MM.1S (cell line): ENCODE measurements around the gene TMEM176B.

Source experiments
- DNase-seq: peaks from one replicate; pipeline ENCODE4 v3.0.0-alpha.2; 2015
- H2AFZ ChIP-seq: fragments of 300-600 bp; sonication (generic); 2 replicates; pipeline ENCODE4 v1.6.0; 2016; ENCODE audit warnings: antibody characterized with exemption, low read length
- H3F3A ChIP-seq: fragments of 300-600 bp; sonication (generic); 2 replicates; pipeline ENCODE4 v1.6.1; 2016; ENCODE audit warnings: mild to moderate bottlenecking, antibody characterized with exemption, low read length, moderate library complexity, mixed read lengths; ENCODE audit not compliant: insufficient read depth
- H3K27ac ChIP-seq: fragments of 300-600 bp; sonication (generic); 2 replicates; pipeline ENCODE4 v1.5.1; 2016; ENCODE audit warnings: mild to moderate bottlenecking, low read length
- H3K27me3 ChIP-seq: fragments of 300-600 bp; sonication (generic); replicated peaks from 2 replicates; pipeline ENCODE4 v1.6.0; 2016; ENCODE audit warnings: low read length; ENCODE audit not compliant: insufficient read depth
- H3K36me3 ChIP-seq: fragments of 300-600 bp; sonication (generic); replicated peaks from 2 replicates; pipeline ENCODE4 v1.6.1; 2016; ENCODE audit warnings: mild to moderate bottlenecking, low read length, mixed read lengths; ENCODE audit not compliant: insufficient read depth
- H3K4me1 ChIP-seq: fragments of 300-600 bp; sonication (generic); 2 replicates; pipeline ENCODE4 v1.6.1; 2016; ENCODE audit warnings: low read length, mixed read lengths
- H3K4me2 ChIP-seq: fragments of 300-600 bp; sonication (generic); 2 replicates; pipeline ENCODE4 v1.6.0; 2016; ENCODE audit warnings: low read depth, low read length
- H3K4me3 ChIP-seq: fragments of 300-600 bp; sonication (generic); 2 replicates; pipeline ENCODE4 v1.5.1; 2016; ENCODE audit warnings: low read length, mixed read lengths
- H3K79me2 ChIP-seq: fragments of 300-600 bp; sonication (generic); 2 replicates; pipeline ENCODE4 v1.6.1; 2016; ENCODE audit warnings: mixed run types, low read length, mixed read lengths
- H3K9ac ChIP-seq: fragments of 300-600 bp; sonication (generic); 2 replicates; pipeline ENCODE4 v1.6.1; 2016; ENCODE audit warnings: low read length, mixed read lengths
- H3K9me2 ChIP-seq: fragments of 300-600 bp; sonication (generic); replicated peaks from 2 replicates; pipeline ENCODE4 v1.6.1; 2016; ENCODE audit warnings: mild to moderate bottlenecking, low read length, mixed read lengths; ENCODE audit not compliant: insufficient read depth
- H3K9me3 ChIP-seq: fragments of 300-600 bp; sonication (generic); replicated peaks from 2 replicates; pipeline ENCODE4 v1.6.1; 2016; ENCODE audit warnings: mild to moderate bottlenecking, low read length, mixed read lengths; ENCODE audit not compliant: insufficient read depth
- H4K20me1 ChIP-seq: fragments of 300-600 bp; sonication (generic); 2 replicates; pipeline ENCODE4 v1.6.1; 2016; ENCODE audit warnings: mild to moderate bottlenecking, low read length, moderate library complexity, mixed read lengths; ENCODE audit not compliant: insufficient read depth
- CTCF ChIP-seq: fragments of 300-600 bp; sonication (generic); IDR thresholded peaks from 2 replicates; pipeline ENCODE4 v1.5.1; 2016; ENCODE audit warnings: antibody characterized with exemption, low read length, mixed read lengths
- EZH2 ChIP-seq: fragments of 300-600 bp; sonication (generic); optimal IDR thresholded peaks from 2 replicates; pipeline ENCODE3; 2017; ENCODE audit warnings: low read depth, mild to moderate bottlenecking, antibody characterized with exemption, low read length, mixed read lengths
- EZH2phosphoT487 ChIP-seq: fragments of 300-600 bp; sonication (generic); IDR thresholded peaks from 2 replicates; pipeline ENCODE4 v1.6.1; 2018; ENCODE audit warnings: antibody characterized with exemption, low read length

TMEM176B gene

GRCh38 chr7:150835702-150836280 lies 35.6 kb upstream of the TMEM176B start:
- Histone ChIP-seq H3K4me2 (no peak overlapping the region), H3K9ac (no peak overlapping the region), H4K20me1 (no peaks in the 10 kb centered on the region), H3F3A (no peaks in the 10 kb centered on the region), H3K79me2 (no peaks in the 10 kb centered on the region), H3K9me2 (no peaks in the 10 kb centered on the region), H2AFZ (no peak overlapping the region), H3K36me3 (no peaks in the 10 kb centered on the region), H3K27me3 (no peaks in the 10 kb centered on the region), H3K27ac (no peak overlapping the region), H3K4me3 (no peak overlapping the region), H3K9me3 (no peaks in the 10 kb centered on the region), H3K4me1 (no peaks in the 10 kb centered on the region)
- no peak for TF ChIP-seq CTCF
- no peak for TF ChIP-seq EZH2phosphoT487
- DNase-seq, result no peak

GRCh38 chr7:150835019-150835418 lies 34.9 kb upstream of the TMEM176B start:
- Histone ChIP-seq H3K9me3 (no peaks in the 10 kb centered on the region), H3K27ac (no peak overlapping the region), H3K27me3 (no peaks in the 10 kb centered on the region), H3K79me2 (no peaks in the 10 kb centered on the region), H3K4me3 (no peak overlapping the region), H3K4me1 (no peaks in the 10 kb centered on the region), H4K20me1 (no peaks in the 10 kb centered on the region), H3K9ac (no peak overlapping the region), H2AFZ (no peak overlapping the region), H3K36me3 (no peaks in the 10 kb centered on the region), H3F3A (no peaks in the 10 kb centered on the region), H3K9me2 (no peaks in the 10 kb centered on the region), H3K4me2 (no peak overlapping the region)
- DNase-seq, result no peak
- TF ChIP-seq CTCF (no peak), EZH2 (no peak), EZH2phosphoT487 (no peak)

- Histone ChIP-seq H3K27ac (no peak overlapping the region), H4K20me1 (no peaks in the 10 kb centered on the region)
- no peak for TF ChIP-seq CTCF
- no peak for TF ChIP-seq EZH2phosphoT487
- no peak for TF ChIP-seq EZH2
Measured at GRCh38 chr7:150831851-150832250, 31.7 kb upstream of the TMEM176B start.

More at GRCh38 chr7:150831851-150832250, 31.7 kb upstream of the TMEM176B start:
- Histone ChIP-seq H3K4me2 (no peak overlapping the region), H3K4me1 (no peaks in the 10 kb centered on the region), H3K79me2 (no peaks in the 10 kb centered on the region), H3F3A (no peaks in the 10 kb centered on the region), H3K9me2 (no peaks in the 10 kb centered on the region), H3K9ac (no peak overlapping the region), H3K27me3 (no peaks in the 10 kb centered on the region), H3K9me3 (no peaks in the 10 kb centered on the region), H3K36me3 (no peaks in the 10 kb centered on the region), H2AFZ (no peak overlapping the region), H3K4me3 (no peak overlapping the region)
- no peak for DNase-seq
